Measurements from ENCODE around the gene RAG2. TPM values are rescaled to one million over a fixed set of nuclear protein-coding genes. Genes with fewer than 3 reads are reported as not detected.
A peak's percentile ranks its signal among the peaks of the same experiment; 100 is the strongest.

Gene RAG2
- total and polyA plus RNA-seq, 2 of the 4 experiments (the other 2 are of a cell fraction), result not detected

- no peak within 1 kb of the TSS for H2BK5ac ChIP-seq (ENCODE audit: low read depth, low read length, poor library complexity, severe bottlenecking)
- no peak within 1 kb of the TSS for H3K18ac ChIP-seq (ENCODE audit: low read depth, low read length)
- no peaks in the 10 kb centered on the region for H3K4me1 ChIP-seq (ENCODE audit: control insufficient read depth, insufficient read depth, low read length)
- no peak within 1 kb of the TSS for H2AK5ac ChIP-seq (ENCODE audit: low read depth, low read length)
- H2AK9ac ChIP-seq (replicated peaks; ENCODE audit: low read depth, low read length, poor library complexity), result no peak within 1 kb of the TSS
- intact Hi-C loops (cut with micrococcal nuclease) (no loop called here), dilution Hi-C loops (cut with HindIII; ENCODE audit: low sequenced_read_pairs, unreplicated experiment) (no loop called here), in situ Hi-C loops (cut with MboI; ENCODE audit: low sequenced_read_pairs) (no loop called here)
- DNase-seq (peak; percentile 92), ATAC-seq (ENCODE audit: low read depth) (peak; percentile 100)
- H3K9me3 ChIP-seq (ENCODE audit: control insufficient read depth, insufficient read depth, low read length), result no peaks in the 10 kb centered on the region
- H3K27ac ChIP-seq (ENCODE audit: insufficient read depth, low read length), result peak within 1 kb of the TSS; percentile 61
- no peak for TF ChIP-seq USF2 (IDR thresholded peaks at IDR 0.05; ENCODE audit: low read depth, low read length)
- no peak for TF ChIP-seq POLR2A (IDR thresholded peaks at IDR 0.05; ENCODE audit: low read depth, low read length)
- TF ChIP-seq MXI1 (IDR thresholded peaks at IDR 0.05; ENCODE audit: borderline replicate concordance, low read depth, low read length), result no peak
- TF ChIP-seq MAZ (IDR thresholded peaks at IDR 0.05; ENCODE audit: borderline replicate concordance, low read depth, low read length), result 0 out of 2 replicates have a peak, but pooled peaks have one; percentile 12
- 0 out of 2 replicates have a peak, but pooled peaks have one; percentile 6 for TF ChIP-seq CEBPB (IDR thresholded peaks at IDR 0.05; ENCODE audit: low read depth, low read length)
- no peak for TF ChIP-seq CHD1 (IDR thresholded peaks at IDR 0.05; ENCODE audit: low read depth, low read length)
- TF ChIP-seq FOS (IDR thresholded peaks at IDR 0.05; ENCODE audit: low read depth, low read length), result no peak
- TF ChIP-seq NFE2L2 (IDR thresholded peaks at IDR 0.05; ENCODE audit: low read depth, low read length), result peak; percentile 64
- H3K23ac ChIP-seq (ENCODE audit: low read depth, low read length), result no peak within 1 kb of the TSS
- BruUV-seq (replicated peaks), result no TSS peak
- H4K5ac ChIP-seq (ENCODE audit: low read depth, low read length), result peak within 1 kb of the TSS; percentile 99
- H2BK120ac ChIP-seq (ENCODE audit: low read depth, low read length), result no peak within 1 kb of the TSS
- POLR2A ChIA-PET (ENCODE audit: unreplicated experiment), result no interaction called here
- H3K4me3 ChIP-seq (ENCODE audit: insufficient read depth, low read depth, low read length), result peak within 1 kb of the TSS; percentile 97
- no peaks in the 10 kb centered on the region; the same call in 1 of the 2 replicates for H3K27me3 ChIP-seq (ENCODE audit: control insufficient read depth, insufficient read depth, low read length)
- WGBS, 2 experiments (ENCODE audit: extremely low coverage in 2 of 2, insufficient read length in 1 of 2), result 1% methylated on average over 18 of the region's 29 CpGs; no CpG with 5 or more reads in 1 of the 2 experiments
- 0 out of 4 replicates have a peak, but pooled peaks cover 0 to 5% of the 10 kb centered on the region in 2 experiments for H3K79me1 ChIP-seq (ENCODE audit: low read depth in 1 of 2, low read length in 2 of 2)
- H4K91ac ChIP-seq (ENCODE audit: insufficient read depth, low read depth, low read length), result no peak within 1 kb of the TSS
- no peak within 1 kb of the TSS for H2BK20ac ChIP-seq (ENCODE audit: low read depth, low read length)
- peak within 1 kb of the TSS; percentile 55; the same call in 1 of the 2 replicates for H3K4ac ChIP-seq (ENCODE audit: low read depth, low read length)
- H3K9ac ChIP-seq (ENCODE audit: low read depth, low read length), result peak within 1 kb of the TSS; percentile 91
- H3K56ac ChIP-seq (ENCODE audit: extremely low read depth, insufficient read depth, low read length), result no peak within 1 kb of the TSS
- H4K8ac ChIP-seq (ENCODE audit: low read depth in 2 of 2, low read length in 2 of 2), result peak within 1 kb of the TSS; percentile 57 to 91
- no peaks in the 10 kb centered on the region for H3K9me1 ChIP-seq (ENCODE audit: insufficient read depth, low read length)
- no peaks in the 10 kb centered on the region for H3K36me3 ChIP-seq (ENCODE audit: control insufficient read depth, insufficient read depth, low read length)
- CTCF ChIA-PET, result interaction anchor here (1.0 kb wide), 1 partner anchor 29 kb away, joined by 3 read pairs; no protein-coding TSS in a partner anchor
- peak within 1 kb of the TSS; percentile 82 for H3K4me2 ChIP-seq (ENCODE audit: low read depth, low read length)
- H4K20me1 ChIP-seq (ENCODE audit: insufficient read depth, low read length), result no peaks in the 10 kb centered on the region
- peak within 1 kb of the TSS; percentile 54; the same call in 1 of the 2 replicates for H3K14ac ChIP-seq (replicated peaks; ENCODE audit: low read depth, low read length)
- H2BK15ac ChIP-seq (ENCODE audit: low read depth, low read length), result no peak within 1 kb of the TSS
- peak within 1 kb of the TSS; percentile 94 for H2AFZ ChIP-seq (replicated peaks; ENCODE audit: low read length, poor library complexity)
These were observed 3.6 kb downstream of the RAG2 start, which contains the start of gene IFTAP for GRCh38 chr11:36594316-36594989. Gene IFTAP, plus strand, starts transcription at chr11:36594502. Its CDS starts 15,602 bp downstream, at chr11:36610104.
